Measurements from ENCODE around the gene RNF123.

The RNF123 gene

DNA sequence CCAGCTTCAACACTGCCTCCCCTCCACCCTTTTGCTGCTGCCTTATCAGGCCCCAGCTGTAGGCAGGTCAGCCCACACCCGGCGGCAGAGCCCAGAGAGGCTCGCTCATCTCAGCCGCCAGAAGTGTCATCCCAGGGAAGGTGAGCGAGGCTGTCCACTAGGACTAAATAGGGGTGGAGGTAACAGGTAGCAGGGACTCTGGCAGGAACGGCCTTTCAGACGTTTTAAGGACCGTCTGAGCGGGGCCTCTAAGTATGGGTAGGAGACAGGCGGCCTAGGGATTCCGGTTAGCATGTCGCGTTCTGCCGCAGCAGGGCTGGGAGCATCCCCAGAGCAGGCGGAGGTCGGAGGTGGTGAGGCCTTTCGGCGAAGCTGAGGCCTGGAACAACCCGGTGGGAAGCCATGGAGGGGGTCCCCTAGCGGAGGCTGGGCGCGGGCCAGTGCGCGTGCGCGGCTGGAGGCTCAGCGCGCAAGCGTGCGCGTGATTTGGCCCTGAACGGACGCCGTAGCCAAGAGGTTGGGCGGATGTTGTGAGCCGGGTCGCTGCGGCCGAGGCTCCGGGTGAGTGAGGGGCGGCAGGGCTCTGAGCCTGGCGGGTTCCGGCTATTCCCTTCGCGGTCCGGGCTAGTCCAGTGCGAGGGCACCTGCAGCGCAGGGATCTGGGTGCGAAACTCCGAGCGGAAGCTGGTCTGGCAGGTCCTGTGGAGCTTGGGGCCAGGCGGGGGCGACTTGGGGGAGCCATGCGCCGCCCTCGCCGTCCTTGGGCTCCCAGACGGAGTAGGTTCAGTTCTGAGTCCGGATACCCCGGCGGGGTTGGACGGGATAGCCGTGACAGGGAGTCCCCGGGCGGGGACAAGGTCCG lies at the start of gene RNF123, which contains the start of gene MST1:
TSS of gene RNF123 (plus strand) at position 512 of the 862 bp plus-strand sequence. CDS start 1,609 bp downstream, outside the sequence.
TSS of gene MST1 (minus strand) at position 429 of the 862 bp plus-strand sequence. CDS start 783 bp downstream, outside the sequence.
- peak within 1 kb of the TSS; percentile 97 for H3K9ac ChIP-seq (ENCODE audit: insufficient read length, low read depth)
- DNase-seq (ENCODE audit: low read depth, low spot score) = peak; percentile 95
- no peaks in the 10 kb centered on the region for H3K27me3 ChIP-seq (ENCODE audit: insufficient read depth, insufficient read length)
- H3K36me3 ChIP-seq (ENCODE audit: insufficient read depth, insufficient read length, low read length) = peaks cover 13% of the 10 kb centered on the region
- TF ChIP-seq YY1 (IDR thresholded peaks at IDR 0.05; ENCODE audit: insufficient read depth, insufficient read length) (no peak), ZNF274 (IDR thresholded peaks at IDR 0.05; ENCODE audit: low read depth, low read length) (no peak), SUZ12 (IDR thresholded peaks at IDR 0.05; ENCODE audit: extremely low read depth, insufficient read depth, insufficient read length) (no peak)
- H3K4me3 ChIP-seq (ENCODE audit: insufficient read length, low read depth) = peak within 1 kb of the TSS; percentile 95
- no peaks in the 10 kb centered on the region for H3K4me1 ChIP-seq (ENCODE audit: insufficient read depth, insufficient read length)
- no peaks in the 10 kb centered on the region for H3K9me3 ChIP-seq (ENCODE audit: insufficient read depth, low read length)

- no peak overlapping the region for H3K9ac ChIP-seq (ENCODE audit: insufficient read length, low read depth)
- peaks cover 3% of the 10 kb centered on the region for H3K4me1 ChIP-seq (ENCODE audit: insufficient read depth, insufficient read length)
- no peak overlapping the region for H3K4me3 ChIP-seq (ENCODE audit: insufficient read length, low read depth)
- TF ChIP-seq SUZ12 (IDR thresholded peaks at IDR 0.05; ENCODE audit: extremely low read depth, insufficient read depth, insufficient read length) (no peak), YY1 (IDR thresholded peaks at IDR 0.05; ENCODE audit: insufficient read depth, insufficient read length) (no peak), ZNF274 (IDR thresholded peaks at IDR 0.05; ENCODE audit: low read depth, low read length) (no peak)
- H3K36me3 ChIP-seq (ENCODE audit: insufficient read depth, insufficient read length, low read length) = no peaks in the 10 kb centered on the region
- H3K9me3 ChIP-seq (ENCODE audit: insufficient read depth, low read length) = no peaks in the 10 kb centered on the region
- no peaks in the 10 kb centered on the region for H3K27me3 ChIP-seq (ENCODE audit: insufficient read depth, insufficient read length)
- no peak for DNase-seq (ENCODE audit: low read depth, low spot score)
These were observed 48.1 kb upstream of the RNF123 start for GRCh38 chr3:49641292-49641691.

DNA sequence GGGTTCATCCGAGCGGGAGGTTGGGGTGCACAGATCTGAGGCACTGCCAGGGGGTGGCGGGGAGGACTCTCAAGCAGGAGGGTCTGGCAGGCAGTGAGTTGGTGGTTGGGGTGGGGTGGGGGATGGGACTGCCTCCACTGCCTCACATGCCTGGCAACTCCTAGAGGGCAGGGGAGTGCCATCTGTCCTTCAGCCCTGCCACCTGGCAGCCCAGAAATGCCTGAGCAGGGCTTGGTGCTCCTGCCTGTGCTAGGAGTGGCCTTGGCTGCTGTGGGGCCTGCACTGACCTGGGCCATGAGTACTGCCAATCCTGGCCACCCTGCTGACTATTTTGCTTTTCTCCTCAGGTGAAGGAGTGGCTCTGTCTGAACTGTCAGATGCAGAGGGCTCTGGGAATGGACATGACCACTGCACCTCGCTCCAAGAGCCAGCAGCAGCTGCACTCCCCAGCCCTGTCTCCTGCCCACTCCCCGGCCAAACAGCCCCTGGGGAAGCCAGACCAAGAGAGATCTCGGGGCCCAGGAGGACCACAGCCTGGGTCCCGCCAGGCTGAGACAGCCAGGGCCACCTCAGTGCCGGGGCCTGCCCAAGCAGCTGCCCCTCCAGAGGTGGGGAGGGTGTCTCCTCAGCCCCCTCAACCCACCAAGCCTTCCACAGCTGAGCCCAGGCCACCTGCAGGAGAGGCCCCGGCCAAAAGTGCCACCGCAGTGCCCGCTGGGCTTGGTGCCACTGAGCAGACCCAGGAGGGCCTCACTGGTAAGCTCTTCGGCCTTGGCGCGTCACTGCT lies 47.2 kb upstream of the RNF123 start:
- no peaks in the 10 kb centered on the region for H3K36me3 ChIP-seq (ENCODE audit: insufficient read depth, insufficient read length, low read length)
- no peak overlapping the region for H3K4me3 ChIP-seq (ENCODE audit: insufficient read length, low read depth)
- no peak for TF ChIP-seq ZNF274 (IDR thresholded peaks at IDR 0.05; ENCODE audit: low read depth, low read length)
- no peak for TF ChIP-seq SUZ12 (IDR thresholded peaks at IDR 0.05; ENCODE audit: extremely low read depth, insufficient read depth, insufficient read length)
- no peak for TF ChIP-seq YY1 (IDR thresholded peaks at IDR 0.05; ENCODE audit: insufficient read depth, insufficient read length)
- H3K4me1 ChIP-seq (ENCODE audit: insufficient read depth, insufficient read length) = peaks cover 3% of the 10 kb centered on the region
- no peaks in the 10 kb centered on the region for H3K9me3 ChIP-seq (ENCODE audit: insufficient read depth, low read length)
- DNase-seq (ENCODE audit: low read depth, low spot score) = no peak
- H3K9ac ChIP-seq (ENCODE audit: insufficient read length, low read depth) = no peak overlapping the region
- H3K27me3 ChIP-seq (ENCODE audit: insufficient read depth, insufficient read length) = no peaks in the 10 kb centered on the region

DNA sequence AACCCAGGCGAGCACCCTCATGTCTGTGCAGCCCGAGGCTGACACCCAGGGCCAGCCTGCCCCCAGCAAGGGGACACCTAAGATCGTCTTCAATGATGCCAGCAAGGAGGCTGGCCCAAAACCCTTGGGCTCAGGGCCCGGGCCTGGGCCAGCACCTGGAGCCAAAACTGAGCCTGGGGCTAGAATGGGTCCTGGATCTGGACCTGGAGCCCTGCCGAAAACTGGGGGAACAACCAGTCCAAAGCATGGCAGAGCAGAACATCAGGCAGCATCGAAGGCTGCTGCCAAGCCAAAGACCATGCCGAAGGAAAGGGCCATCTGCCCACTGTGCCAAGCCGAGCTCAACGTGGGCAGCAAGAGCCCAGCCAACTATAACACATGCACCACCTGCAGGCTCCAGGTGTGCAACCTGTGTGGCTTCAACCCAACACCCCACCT lies 46.6 kb upstream of the RNF123 start:
- no peaks in the 10 kb centered on the region for H3K9me3 ChIP-seq (ENCODE audit: insufficient read depth, low read length)
- H3K4me3 ChIP-seq (ENCODE audit: insufficient read length, low read depth) = no peak overlapping the region
- H3K9ac ChIP-seq (ENCODE audit: insufficient read length, low read depth) = no peak overlapping the region
- TF ChIP-seq ZNF274 (IDR thresholded peaks at IDR 0.05; ENCODE audit: low read depth, low read length) (no peak), YY1 (IDR thresholded peaks at IDR 0.05; ENCODE audit: insufficient read depth, insufficient read length) (no peak), SUZ12 (IDR thresholded peaks at IDR 0.05; ENCODE audit: extremely low read depth, insufficient read depth, insufficient read length) (no peak)
- no peaks in the 10 kb centered on the region for H3K27me3 ChIP-seq (ENCODE audit: insufficient read depth, insufficient read length)
- H3K4me1 ChIP-seq (ENCODE audit: insufficient read depth, insufficient read length) = peaks cover 3% of the 10 kb centered on the region
- no peaks in the 10 kb centered on the region for H3K36me3 ChIP-seq (ENCODE audit: insufficient read depth, insufficient read length, low read length)
- DNase-seq (ENCODE audit: low read depth, low spot score) = no peak

- no peak for DNase-seq (ENCODE audit: low read depth, low spot score)
- no peak overlapping the region for H3K4me3 ChIP-seq (ENCODE audit: insufficient read length, low read depth)
- no peak overlapping the region for H3K9ac ChIP-seq (ENCODE audit: insufficient read length, low read depth)
- no peaks in the 10 kb centered on the region for H3K9me3 ChIP-seq (ENCODE audit: insufficient read depth, low read length)
- H3K4me1 ChIP-seq (ENCODE audit: insufficient read depth, insufficient read length) = peaks cover 2% of the 10 kb centered on the region
- TF ChIP-seq SUZ12 (IDR thresholded peaks at IDR 0.05; ENCODE audit: extremely low read depth, insufficient read depth, insufficient read length) (no peak), ZNF274 (IDR thresholded peaks at IDR 0.05; ENCODE audit: low read depth, low read length) (no peak), YY1 (IDR thresholded peaks at IDR 0.05; ENCODE audit: insufficient read depth, insufficient read length) (no peak)
- H3K27me3 ChIP-seq (ENCODE audit: insufficient read depth, insufficient read length) = no peaks in the 10 kb centered on the region
- H3K36me3 ChIP-seq (ENCODE audit: insufficient read depth, insufficient read length, low read length) = no peaks in the 10 kb centered on the region
These were observed 44.7 kb upstream of the RNF123 start for GRCh38 chr3:49644684-49645083.

DNA sequence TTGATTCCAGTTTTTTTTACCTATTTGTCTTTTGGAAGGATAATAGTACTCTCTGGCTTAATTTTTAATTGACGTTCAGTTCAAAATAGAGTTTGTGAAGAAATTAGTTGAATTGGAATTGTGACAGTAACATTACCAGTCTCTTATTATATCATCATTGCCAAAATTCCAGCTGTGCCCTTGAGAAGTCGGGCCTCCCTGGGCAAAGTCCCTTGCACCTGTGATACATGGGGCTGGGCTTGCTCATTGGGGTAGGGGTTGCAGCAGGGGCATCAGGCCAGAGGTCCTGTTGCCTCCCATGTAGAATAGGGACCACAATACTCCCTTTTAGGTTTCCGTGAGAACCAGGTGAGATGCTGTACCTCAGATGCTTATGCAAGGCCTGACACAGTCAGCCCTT lies 43.1 kb upstream of the RNF123 start:
- no peak overlapping the region for H3K9ac ChIP-seq (ENCODE audit: insufficient read length, low read depth)
- H3K27me3 ChIP-seq (ENCODE audit: insufficient read depth, insufficient read length) = no peaks in the 10 kb centered on the region
- H3K4me1 ChIP-seq (ENCODE audit: insufficient read depth, insufficient read length) = peaks cover 5% of the 10 kb centered on the region
- H3K36me3 ChIP-seq (ENCODE audit: insufficient read depth, insufficient read length, low read length) = no peaks in the 10 kb centered on the region
- no peak for DNase-seq (ENCODE audit: low read depth, low spot score)
- no peaks in the 10 kb centered on the region for H3K9me3 ChIP-seq (ENCODE audit: insufficient read depth, low read length)
- TF ChIP-seq YY1 (IDR thresholded peaks at IDR 0.05; ENCODE audit: insufficient read depth, insufficient read length) (no peak), ZNF274 (IDR thresholded peaks at IDR 0.05; ENCODE audit: low read depth, low read length) (no peak), SUZ12 (IDR thresholded peaks at IDR 0.05; ENCODE audit: extremely low read depth, insufficient read depth, insufficient read length) (no peak)
- no peak overlapping the region for H3K4me3 ChIP-seq (ENCODE audit: insufficient read length, low read depth)

- Histone ChIP-seq H3K4me1 (ENCODE audit: insufficient read depth, insufficient read length) (peaks cover 5% of the 10 kb centered on the region), H3K4me3 (ENCODE audit: insufficient read length, low read depth) (no peak overlapping the region), H3K9ac (ENCODE audit: insufficient read length, low read depth) (no peak overlapping the region), H3K27me3 (ENCODE audit: insufficient read depth, insufficient read length) (no peaks in the 10 kb centered on the region), H3K9me3 (ENCODE audit: insufficient read depth, low read length) (no peaks in the 10 kb centered on the region), H3K36me3 (ENCODE audit: insufficient read depth, insufficient read length, low read length) (no peaks in the 10 kb centered on the region)
- DNase-seq (ENCODE audit: low read depth, low spot score) = no peak
- TF ChIP-seq SUZ12 (IDR thresholded peaks at IDR 0.05; ENCODE audit: extremely low read depth, insufficient read depth, insufficient read length) (no peak), ZNF274 (IDR thresholded peaks at IDR 0.05; ENCODE audit: low read depth, low read length) (no peak), YY1 (IDR thresholded peaks at IDR 0.05; ENCODE audit: insufficient read depth, insufficient read length) (no peak)
These were observed 41.6 kb upstream of the RNF123 start for GRCh38 chr3:49647741-49648140.
